ENCODE measurements around the gene THAP11. TPM values are rescaled to one million over a fixed set of nuclear protein-coding genes. Genes with fewer than 3 reads are reported as not detected.
"Not testable (repeated sequence)": the region's sequence is repeated elsewhere in the genome, so short reads cannot be mapped to it uniquely, and the experiment has no call there.

Gene THAP11
- polyA plus RNA-seq, 2 of the 4 experiments (the other 2 are of a cell fraction), result 30.9 to 33.2 TPM

DNA sequence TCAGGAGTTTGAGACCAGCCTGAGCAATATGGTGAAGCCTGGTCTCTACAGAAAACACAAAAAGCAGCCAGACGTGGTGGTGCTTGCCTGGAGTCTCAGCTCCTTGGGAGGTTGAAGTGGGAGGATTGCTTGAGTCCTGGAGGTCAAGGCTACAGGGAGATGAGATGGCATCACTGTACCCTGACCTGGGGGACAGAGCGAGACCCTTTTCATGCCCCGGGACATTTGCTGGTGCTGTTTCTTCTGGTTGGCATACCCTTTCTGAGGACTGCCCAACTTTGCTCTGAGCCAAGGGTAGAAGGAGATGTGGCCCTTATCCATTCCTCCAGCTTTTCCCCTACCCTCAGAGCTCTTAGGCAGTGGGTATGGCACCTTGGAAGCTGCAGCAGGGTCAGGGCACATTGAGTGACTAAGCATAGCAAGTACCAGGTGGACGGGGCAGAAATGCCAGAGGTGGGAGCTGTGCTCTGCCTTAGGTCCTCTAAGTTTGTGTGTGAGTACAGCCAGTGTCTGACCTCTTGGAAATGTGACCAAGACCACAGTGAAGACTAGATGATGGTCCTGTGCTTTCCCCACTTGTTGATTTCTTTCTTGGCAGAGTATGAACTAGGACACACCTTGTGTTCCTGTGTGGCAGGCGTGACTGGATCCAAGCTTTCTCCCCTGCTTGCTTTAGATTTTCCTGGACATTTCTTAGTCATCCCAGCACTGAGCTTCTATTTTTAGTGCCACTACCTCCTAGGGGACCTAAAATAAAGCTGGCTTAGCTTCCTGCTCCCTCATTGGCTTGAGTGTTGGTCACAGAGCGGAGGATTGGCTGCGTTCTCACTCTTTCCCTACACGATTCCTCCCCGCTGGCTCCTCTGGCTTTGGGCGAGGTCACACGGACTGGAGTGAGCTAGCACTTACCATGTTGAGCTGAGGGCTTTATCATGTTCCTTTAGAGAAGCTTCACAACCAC is 20.8 kb downstream of the THAP11 start:
- 90% methylated on average over 11 of the region's 11 CpGs for WGBS (ENCODE audit: missing lambda C conversion rate)
- FAIRE-seq, result no peak

DNA sequence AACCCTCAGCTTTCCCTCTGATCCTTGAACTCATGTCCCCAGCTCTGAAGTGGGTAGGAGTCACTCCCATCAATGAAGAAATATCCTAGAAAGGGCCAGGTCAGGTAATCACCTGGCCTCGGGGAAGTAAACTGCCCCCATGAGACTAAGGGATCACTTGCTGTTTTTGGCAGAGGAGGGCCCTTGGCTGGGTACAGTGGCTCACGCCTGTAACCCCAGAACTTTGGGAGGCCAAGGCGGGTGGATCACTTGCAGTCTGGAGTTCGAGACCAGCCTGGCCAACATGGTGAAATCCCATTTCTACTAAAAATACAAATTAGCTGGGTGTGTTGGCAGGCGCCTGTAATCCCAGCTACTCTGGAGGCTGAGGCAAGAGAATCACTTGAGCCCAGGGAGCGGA is 21.9 kb downstream of the THAP11 start:
- H3K4me3 ChIP-seq; ATAC-seq; H3K27ac ChIP-seq; FAIRE-seq; POLR2A ChIA-PET; H3K9me3 ChIP-seq; DNase-seq (ENCODE audit: low read depth in 1 of 2, low spot score in 1 of 2); H3K4me2 ChIP-seq: not testable (repeated sequence)
- peaks cover 32% of the 10 kb centered on the region for H3K4me1 ChIP-seq
- WGBS (ENCODE audit: missing lambda C conversion rate), result 90% methylated on average over 6 of the region's 6 CpGs
- CTCF ChIA-PET, result interaction anchor here (0.6 to 9.3 kb wide), 10 partner anchors 8 to 579 kb away, joined by 3 to 86 read pairs (median 4); partner anchors contain the start of gene NRN1L

More for the DNA sequence above, 20.8 kb downstream of the THAP11 start:
- ATAC-seq (peak; percentile 6 to 7; a peak in 2 of 6 replicates), DNase-seq (ENCODE audit: low read depth in 1 of 2, low spot score in 1 of 2) (no peak)
- Histone ChIP-seq H3K27ac (peak overlapping the region in 1 of 2 experiments; percentile 20; a peak in 1 of 6 replicates), H3K9me3 (no peaks in the 10 kb centered on the region), H3K4me2 (peak overlapping the region; percentile 33; the same call in 2 of the 3 replicates), H3K4me3 (no peak overlapping the region), H3K4me1 (peaks cover 42% of the 10 kb centered on the region)
- ChIA-PET POLR2A (interaction anchor here (2.0 kb wide), 1 partner anchor 10 kb away, joined by 5 read pairs; the partner anchor contains the start of gene EDC4), CTCF (interaction anchor here (0.8 to 9.3 kb wide), 12 partner anchors 10 to 382 kb away, joined by 3 to 86 read pairs (median 4); partner anchors contain the start of genes ATP6V0D1 and NRN1L)
- TF ChIP-seq EHMT2 (IDR thresholded peaks at IDR 0.05; ENCODE audit: low read depth), result no peak
- no peak for TF ChIP-seq ESRRA (IDR thresholded peaks at IDR 0.05; ENCODE audit: borderline replicate concordance, low read length)
- no peak for TF ChIP-seq FOXS1 (CRISPR knock-in tag; IDR thresholded peaks at IDR 0.05)
- TF ChIP-seq HEYL (CRISPR knock-in tag; IDR thresholded peaks at IDR 0.05), result no peak
- TF ChIP-seq POLR2AphosphoS2 (conservative IDR thresholded peaks at IDR 0.05; ENCODE audit: low read length), result no peak
- no peak for TF ChIP-seq ZSCAN20 (CRISPR knock-in tag; IDR thresholded peaks at IDR 0.05)
- TF ChIP-seq, protein P1, sequence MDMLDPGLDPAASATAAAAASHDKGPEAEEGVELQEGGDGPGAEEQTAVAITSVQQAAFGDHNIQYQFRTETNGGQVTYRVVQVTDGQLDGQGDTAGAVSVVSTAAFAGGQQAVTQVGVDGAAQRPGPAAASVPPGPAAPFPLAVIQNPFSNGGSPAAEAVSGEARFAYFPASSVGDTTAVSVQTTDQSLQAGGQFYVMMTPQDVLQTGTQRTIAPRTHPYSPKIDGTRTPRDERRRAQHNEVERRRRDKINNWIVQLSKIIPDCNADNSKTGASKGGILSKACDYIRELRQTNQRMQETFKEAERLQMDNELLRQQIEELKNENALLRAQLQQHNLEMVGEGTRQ (IDR thresholded peaks at IDR 0.05), result no peak
- TF ChIP-seq HOXB5 (CRISPR knock-in tag; IDR thresholded peaks at IDR 0.05), result no peak
- TF ChIP-seq CBX8 (IDR thresholded peaks at IDR 0.05), result no peak
- TF ChIP-seq, protein P2, sequence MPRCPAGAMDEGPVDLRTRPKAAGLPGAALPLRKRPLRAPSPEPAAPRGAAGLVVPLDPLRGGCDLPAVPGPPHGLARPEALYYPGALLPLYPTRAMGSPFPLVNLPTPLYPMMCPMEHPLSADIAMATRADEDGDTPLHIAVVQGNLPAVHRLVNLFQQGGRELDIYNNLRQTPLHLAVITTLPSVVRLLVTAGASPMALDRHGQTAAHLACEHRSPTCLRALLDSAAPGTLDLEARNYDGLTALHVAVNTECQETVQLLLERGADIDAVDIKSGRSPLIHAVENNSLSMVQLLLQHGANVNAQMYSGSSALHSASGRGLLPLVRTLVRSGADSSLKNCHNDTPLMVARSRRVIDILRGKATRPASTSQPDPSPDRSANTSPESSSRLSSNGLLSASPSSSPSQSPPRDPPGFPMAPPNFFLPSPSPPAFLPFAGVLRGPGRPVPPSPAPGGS (IDR thresholded peaks at IDR 0.05), result no peak
- no peak for TF ChIP-seq FOSB (CRISPR knock-in tag; IDR thresholded peaks at IDR 0.05)
- no peak for TF ChIP-seq HOXA7 (CRISPR knock-in tag; IDR thresholded peaks at IDR 0.05)
- TF ChIP-seq POLR2A (IDR thresholded peaks at IDR 0.05; ENCODE audit: low read length), result no peak
- no peak for TF ChIP-seq KDM5A (IDR thresholded peaks at IDR 0.05)

DNA sequence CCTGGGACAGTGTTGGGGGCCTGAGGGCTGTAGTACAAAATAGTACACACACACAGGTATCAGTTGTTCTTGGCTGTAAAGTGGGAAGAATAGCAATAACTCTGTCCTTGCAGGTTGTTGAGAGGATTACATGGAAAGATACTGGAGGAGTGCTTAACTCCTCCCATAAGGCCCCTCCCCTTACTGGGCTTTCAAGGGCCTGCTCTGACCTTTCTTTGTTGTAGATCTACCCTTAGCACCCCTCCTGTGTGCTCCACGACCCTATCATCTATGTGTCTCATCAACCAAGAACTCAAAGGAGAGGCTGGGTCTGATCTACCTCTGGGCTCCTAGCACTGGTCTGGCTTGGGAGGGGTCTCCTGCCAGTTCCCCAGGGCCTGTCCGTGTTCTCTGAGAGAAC is 22.5 kb downstream of the THAP11 start:
- ChIA-PET CTCF (interaction anchor here (0.6 to 9.3 kb wide), 10 partner anchors 9 to 580 kb away, joined by 3 to 86 read pairs (median 4); partner anchors contain the start of gene NRN1L), POLR2A (no interaction called here)
- Histone ChIP-seq H3K4me3 (no peak overlapping the region), H3K4me1 (peaks cover 32% of the 10 kb centered on the region), H3K27ac (no peak overlapping the region), H3K9me3 (no peaks in the 10 kb centered on the region), H3K4me2 (no peak overlapping the region)
- DNase-seq (ENCODE audit: low read depth in 1 of 2, low spot score in 1 of 2) (no peak), ATAC-seq (peak; percentile 32 to 57; a peak in 4 of 6 replicates), FAIRE-seq (no peak)
- TF ChIP-seq KDM5A (IDR thresholded peaks at IDR 0.05), result no peak
- TF ChIP-seq TFCP2L1 (CRISPR knock-in tag; IDR thresholded peaks at IDR 0.05), result no peak
- TF ChIP-seq POLR2AphosphoS2 (conservative IDR thresholded peaks at IDR 0.05; ENCODE audit: low read length), result no peak
- no peak for TF ChIP-seq HOXB5 (CRISPR knock-in tag; IDR thresholded peaks at IDR 0.05)
- TF ChIP-seq RNF2 (IDR thresholded peaks at IDR 0.05; ENCODE audit: borderline replicate concordance, low read depth), result no peak
- TF ChIP-seq NR3C1 (IDR thresholded peaks at IDR 0.05), result no peak
- no peak for TF ChIP-seq FOXS1 (CRISPR knock-in tag; IDR thresholded peaks at IDR 0.05)
- no peak for TF ChIP-seq HOXA7 (CRISPR knock-in tag; IDR thresholded peaks at IDR 0.05)
- TF ChIP-seq PHF8 (IDR thresholded peaks at IDR 0.05; ENCODE audit: borderline replicate concordance, low read depth), result no peak
- TF ChIP-seq NPAS2 (CRISPR knock-in tag; IDR thresholded peaks at IDR 0.05; ENCODE audit: borderline replicate concordance), result no peak
- no peak for TF ChIP-seq MAZ (IDR thresholded peaks at IDR 0.05; ENCODE audit: borderline replicate concordance, low read depth, low read length)
- TF ChIP-seq EP300 (IDR thresholded peaks at IDR 0.05), result no peak
- 83% methylated on average over 2 of the region's 2 CpGs for WGBS (ENCODE audit: missing lambda C conversion rate)

All from A549 (cell line).